Tibial artery (tissue), 4 donors: ENCODE results near the gene RBM46.

Experiments used
- DNase-seq, 2 donors: peaks; one replicate each; pipeline ENCODE4 v3.0.0-alpha.2; 2019
- H3K27ac ChIP-seq, 2 donors: fragments of 200-600 bp; sonication (generic) in 1 of 2; 1 replicate in 1 of 2; 2 replicates in 1 of 2; pipeline ENCODE4 v1.5.1; 2018 to 2019; ENCODE audit warnings: mild to moderate bottlenecking in 1 of 2
- H3K27me3 ChIP-seq, 2 donors: fragments of 200-600 bp; sonication (generic) in 1 of 2; one replicate each; pipeline versions ENCODE4 v1.5.1 to v1.6.0; 2016 to 2019
- H3K36me3 ChIP-seq, 3 donors: fragments of 200-600 bp; sonication (generic) in 2 of 3; one replicate each; pipeline ENCODE4 v1.5.1; 2016 to 2019; ENCODE audit warnings: mild to moderate bottlenecking in 2 of 3
- H3K4me1 ChIP-seq, 4 donors: fragments of 200-600 bp; sonication (generic) in 2 of 4; 1 replicate in 3 of 4; 2 replicates in 1 of 4; pipeline ENCODE4 v1.5.1; 2016 to 2019
- H3K4me3 ChIP-seq, 2 donors: fragments of 200-600 bp; sonication (generic) in 1 of 2; 1 replicate in 1 of 2; 2 replicates in 1 of 2; pipeline ENCODE4 v1.5.1; 2018 to 2019; ENCODE audit warnings: mild to moderate bottlenecking in 2 of 2
- H3K9me3 ChIP-seq, 3 donors: fragments of 200-600 bp; sonication (generic) in 1 of 3; one replicate each; pipeline ENCODE4 v1.5.1; 2016 to 2019
- intact Hi-C: fragments of 100-400 bp; cut with DNase I; formaldehyde crosslinking; loops from one replicate; pipeline ENCODE4 v1.15.0; 2023; ENCODE audit warnings: low total_unique reads
- TF ChIP-seq, protein P1 (sequence below), 2 experiments: fragments of 200-600 bp in 1 of 2; fragments of 450-650 bp in 1 of 2; IDR thresholded peaks; one replicate each; pipeline ENCODE4 v1.5.1; 2017 to 2019; ENCODE audit warnings: antibody characterized with exemption in 2 of 2, mild to moderate bottlenecking in 1 of 2, moderate library complexity in 1 of 2

Gene RBM46

DNA sequence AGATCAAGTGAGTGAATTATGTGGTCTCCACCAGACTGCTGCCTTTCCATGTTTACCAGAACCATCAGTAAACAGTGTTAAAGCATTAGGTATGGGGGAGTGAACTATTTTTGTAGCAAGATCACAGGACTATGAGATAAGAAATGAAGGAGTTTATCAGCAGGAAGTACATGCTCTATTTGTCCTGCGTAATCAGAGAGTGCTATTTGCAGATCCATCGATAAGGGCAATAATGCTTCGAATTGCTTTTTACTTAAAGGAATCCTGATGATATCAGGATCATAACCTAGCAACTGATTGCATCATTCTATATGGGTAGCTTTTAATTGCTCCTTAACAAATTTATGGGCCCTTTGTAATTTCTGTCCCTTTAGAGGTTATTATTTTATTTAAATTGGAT, 57.1 kb downstream of the RBM46 start:
- Histone ChIP-seq H3K27me3 (no peaks in the 10 kb centered on the region), H3K36me3 (no peaks in the 10 kb centered on the region), H3K4me1 (no peaks in the 10 kb centered on the region), H3K4me3 (no peak overlapping the region), H3K9me3 (no peaks in the 10 kb centered on the region), H3K27ac (no peak overlapping the region)
- TF ChIP-seq, protein P1, sequence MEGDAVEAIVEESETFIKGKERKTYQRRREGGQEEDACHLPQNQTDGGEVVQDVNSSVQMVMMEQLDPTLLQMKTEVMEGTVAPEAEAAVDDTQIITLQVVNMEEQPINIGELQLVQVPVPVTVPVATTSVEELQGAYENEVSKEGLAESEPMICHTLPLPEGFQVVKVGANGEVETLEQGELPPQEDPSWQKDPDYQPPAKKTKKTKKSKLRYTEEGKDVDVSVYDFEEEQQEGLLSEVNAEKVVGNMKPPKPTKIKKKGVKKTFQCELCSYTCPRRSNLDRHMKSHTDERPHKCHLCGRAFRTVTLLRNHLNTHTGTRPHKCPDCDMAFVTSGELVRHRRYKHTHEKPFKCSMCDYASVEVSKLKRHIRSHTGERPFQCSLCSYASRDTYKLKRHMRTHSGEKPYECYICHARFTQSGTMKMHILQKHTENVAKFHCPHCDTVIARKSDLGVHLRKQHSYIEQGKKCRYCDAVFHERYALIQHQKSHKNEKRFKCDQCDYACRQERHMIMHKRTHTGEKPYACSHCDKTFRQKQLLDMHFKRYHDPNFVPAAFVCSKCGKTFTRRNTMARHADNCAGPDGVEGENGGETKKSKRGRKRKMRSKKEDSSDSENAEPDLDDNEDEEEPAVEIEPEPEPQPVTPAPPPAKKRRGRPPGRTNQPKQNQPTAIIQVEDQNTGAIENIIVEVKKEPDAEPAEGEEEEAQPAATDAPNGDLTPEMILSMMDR (IDR thresholded peaks at IDR 0.05): no peak
- no peak for DNase-seq
- intact Hi-C loops: no loop called here

DNA sequence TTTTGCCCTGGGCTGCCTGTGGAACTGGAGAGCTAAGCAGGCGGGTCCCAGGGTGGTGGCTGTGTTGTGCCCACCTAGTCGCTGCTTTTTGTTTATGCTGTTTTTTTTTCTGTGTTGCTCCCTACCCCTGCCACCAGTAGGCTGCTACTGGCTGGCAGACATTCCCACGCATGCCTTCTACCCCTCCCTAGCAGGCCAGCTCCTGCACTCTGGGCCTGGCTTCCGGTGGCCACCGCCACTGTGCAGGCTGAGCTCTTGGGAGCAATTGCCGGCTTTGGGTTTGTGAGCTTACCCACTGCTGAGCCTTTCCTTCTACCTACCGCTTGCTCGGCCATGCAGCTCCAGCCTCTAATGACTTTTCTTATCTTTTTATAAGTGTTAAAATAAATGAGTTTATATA, 57.6 kb downstream of the RBM46 start:
- TF ChIP-seq, protein P1 (IDR thresholded peaks at IDR 0.05): no peak
- H3K9me3 ChIP-seq: no peaks in the 10 kb centered on the region
- H3K36me3 ChIP-seq: no peaks in the 10 kb centered on the region
- no peak for DNase-seq
- H3K4me1 ChIP-seq: no peaks in the 10 kb centered on the region
- no peaks in the 10 kb centered on the region for H3K27me3 ChIP-seq
- no peak overlapping the region for H3K27ac ChIP-seq
- intact Hi-C loops: no loop called here
- no peak overlapping the region for H3K4me3 ChIP-seq

DNA sequence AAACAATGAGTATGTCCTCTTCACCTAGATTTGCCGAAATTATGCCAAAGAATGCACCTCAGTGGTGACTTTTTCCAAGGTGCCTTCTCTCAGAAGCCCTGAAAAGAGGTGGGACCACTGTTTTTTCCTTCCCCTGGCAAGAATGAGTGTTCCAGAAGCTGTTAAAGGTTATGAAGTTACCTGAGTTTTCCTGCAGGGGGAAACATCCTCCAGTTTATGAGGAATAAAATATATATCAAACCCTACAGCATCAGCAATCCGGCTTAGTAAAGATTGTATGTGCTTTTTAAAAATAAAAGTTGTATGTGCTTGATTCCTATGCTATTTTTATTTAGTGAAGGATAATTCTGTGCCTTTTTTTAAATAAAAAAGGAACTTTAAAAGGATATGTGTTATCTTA, 73.3 kb downstream of the RBM46 start:
- H3K27ac ChIP-seq: no peak overlapping the region
- intact Hi-C loops: no loop called here
- no peaks in the 10 kb centered on the region for H3K36me3 ChIP-seq
- no peak for DNase-seq
- TF ChIP-seq, protein P1 (IDR thresholded peaks at IDR 0.05): no peak
- no peaks in the 10 kb centered on the region for H3K4me1 ChIP-seq
- H3K27me3 ChIP-seq: no peaks in the 10 kb centered on the region
- no peaks in the 10 kb centered on the region for H3K9me3 ChIP-seq
- H3K4me3 ChIP-seq: no peak overlapping the region

DNA sequence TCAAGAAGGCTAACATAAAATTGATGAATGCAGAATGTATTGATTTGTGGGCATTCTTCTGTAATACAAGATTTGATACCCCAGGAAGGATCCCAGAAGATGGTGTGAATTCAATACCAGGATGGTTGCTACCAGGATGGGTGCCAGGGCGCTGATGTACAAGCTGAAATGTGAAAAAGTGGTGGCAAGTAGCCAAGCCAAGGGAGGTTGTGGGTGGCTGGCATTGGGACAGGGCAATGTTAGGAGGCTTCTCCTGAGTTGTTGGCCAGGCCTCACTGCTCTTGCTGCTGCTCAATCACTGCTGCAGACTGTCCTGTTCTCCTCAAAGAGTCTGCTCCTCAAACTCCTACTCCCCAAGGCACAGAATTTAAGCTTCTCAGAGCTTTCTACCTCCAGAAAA, 77.1 kb downstream of the RBM46 start:
- no peaks in the 10 kb centered on the region for H3K36me3 ChIP-seq
- no peak overlapping the region for H3K27ac ChIP-seq
- TF ChIP-seq, protein P1 (IDR thresholded peaks at IDR 0.05): no peak
- H3K27me3 ChIP-seq: no peaks in the 10 kb centered on the region
- H3K9me3 ChIP-seq: peaks cover 0 to 7% (median 7%) of the 10 kb centered on the region in 3 donors
- intact Hi-C loops: no loop called here
- DNase-seq: no peak
- no peak overlapping the region for H3K4me3 ChIP-seq
- no peaks in the 10 kb centered on the region for H3K4me1 ChIP-seq

DNA sequence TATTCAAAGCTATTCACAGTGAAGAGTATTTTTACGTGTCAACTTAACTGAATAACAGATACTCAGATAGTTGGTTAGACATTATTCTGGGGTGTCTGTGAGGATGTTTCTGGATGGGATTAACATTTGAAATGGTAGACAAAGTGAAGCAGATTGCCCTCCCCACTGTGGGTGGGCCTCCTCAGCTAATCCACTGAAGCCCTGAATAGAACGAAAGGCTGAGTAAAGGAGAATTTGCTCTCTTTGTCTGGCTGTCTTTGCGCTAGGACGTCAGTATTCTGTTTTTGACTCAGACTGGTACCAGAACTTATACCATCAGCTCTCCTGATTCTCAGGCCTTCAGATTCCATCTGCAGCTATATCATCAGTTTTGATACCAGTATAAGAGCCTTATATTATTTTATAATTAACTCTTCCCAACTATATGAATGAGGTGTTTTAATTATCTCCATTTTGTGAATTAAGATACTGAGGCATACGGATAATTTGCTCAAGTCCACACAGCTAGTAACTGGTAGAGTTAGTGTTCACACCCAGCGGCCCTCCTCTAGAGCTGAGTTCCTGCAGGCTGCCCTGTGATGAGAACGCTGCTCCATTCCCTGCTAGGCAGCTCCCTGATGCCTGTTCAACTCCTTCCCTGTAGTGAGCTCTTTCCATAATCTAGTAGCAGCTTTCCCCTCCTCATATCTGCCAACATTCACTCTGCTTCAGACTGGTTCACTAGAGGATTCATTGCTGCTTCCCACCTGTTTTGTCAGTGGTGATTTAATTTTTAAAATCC, 87.5 kb downstream of the RBM46 start:
- Histone ChIP-seq H3K36me3 (no peaks in the 10 kb centered on the region), H3K4me1 (no peaks in the 10 kb centered on the region), H3K9me3 (peaks cover under 1 to 3% (median 1%) of the 10 kb centered on the region in 3 donors), H3K27me3 (no peaks in the 10 kb centered on the region), H3K4me3 (no peak overlapping the region), H3K27ac (no peak overlapping the region)
- intact Hi-C loops: no loop called here
- DNase-seq: no peak
- TF ChIP-seq, protein P1 (IDR thresholded peaks at IDR 0.05): no peak
